RWPE2 (cell line): ENCODE results near the gene GRP.

Experiments
- ATAC-seq: fragments of 200-7000 bp; cut with Tn5 transposase; 3 replicates; pipeline ENCODE4 v1.9.1; 2021; ENCODE audit warnings: low read depth
- DNase-seq: peaks from one replicate; pipeline ENCODE4 v3.0.0-alpha.2; 2020; ENCODE audit warnings: low spot score
- H3K27ac ChIP-seq: fragments of 450-650 bp; 2 replicates; pipeline ENCODE4 v1.5.1; 2017; ENCODE audit warnings: mild to moderate bottlenecking; ENCODE audit not compliant: poor library complexity, severe bottlenecking
- H3K27me3 ChIP-seq: fragments of 250-450 bp; sonication (Bioruptor Pico); 2 replicates; pipeline ENCODE4 v1.5.1; 2021; ENCODE audit warnings: mild to moderate bottlenecking, moderate library complexity; ENCODE audit not compliant: insufficient read depth, poor library complexity, severe bottlenecking
- H3K36me3 ChIP-seq: fragments of 250-450 bp; sonication (Bioruptor Pico); 2 replicates; pipeline ENCODE4 v1.5.1; 2020; ENCODE audit warnings: low read depth, mild to moderate bottlenecking, moderate library complexity
- H3K4me1 ChIP-seq: fragments of 250-450 bp; sonication (Bioruptor Pico); 2 replicates; pipeline ENCODE4 v1.5.1; 2021; ENCODE audit warnings: mild to moderate bottlenecking, moderate library complexity; ENCODE audit not compliant: insufficient read depth, poor library complexity, severe bottlenecking
- H3K4me3 ChIP-seq: fragments of 250-450 bp; sonication (Bioruptor Pico); 2 replicates; pipeline ENCODE4 v1.5.1; 2021; ENCODE audit warnings: mild to moderate bottlenecking, moderate library complexity; ENCODE audit not compliant: severe bottlenecking
- H3K9me3 ChIP-seq: fragments of 250-450 bp; sonication (Bioruptor Pico); 2 replicates; pipeline ENCODE4 v1.5.1; 2021; ENCODE audit warnings: mild to moderate bottlenecking, moderate library complexity; ENCODE audit not compliant: severe bottlenecking
- TF ChIP-seq, protein P1 (sequence below): fragments of 450-650 bp; IDR thresholded peaks from one replicate; pipeline ENCODE4 v1.5.1; 2017; ENCODE audit warnings: mild to moderate bottlenecking, moderate library complexity; ENCODE audit not compliant: poor library complexity, severe bottlenecking

Gene GRP

DNA sequence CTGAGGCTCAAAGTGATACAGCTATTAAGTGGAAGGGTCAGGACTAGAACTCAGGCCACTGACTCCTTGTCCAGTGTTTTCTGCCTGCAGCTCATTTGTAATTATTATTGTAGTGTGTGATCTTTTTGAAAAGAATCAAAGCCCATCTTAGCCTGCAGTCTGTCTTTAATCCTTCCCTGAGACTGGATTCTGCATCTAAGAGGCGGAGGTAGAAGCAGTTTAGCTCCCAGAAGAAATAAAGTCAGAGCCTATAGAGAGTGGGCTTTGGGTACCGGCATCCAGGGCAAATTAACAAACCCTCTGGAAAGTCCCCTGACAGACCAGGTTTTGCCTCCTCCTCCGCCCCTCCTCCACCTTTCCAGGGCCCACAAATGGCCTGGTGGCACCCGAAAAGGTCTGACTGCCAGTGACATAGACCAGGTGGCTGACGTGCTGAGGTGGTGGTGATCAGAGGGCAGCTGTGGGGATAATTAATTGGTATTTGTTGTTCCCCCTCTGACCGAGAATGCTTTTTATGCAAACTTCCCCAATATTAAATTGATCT is 55.5 kb downstream of the GRP start:
- Histone ChIP-seq H3K4me3 (no peak overlapping the region), H3K4me1 (no peaks in the 10 kb centered on the region), H3K27ac (no peak overlapping the region), H3K9me3 (no peaks in the 10 kb centered on the region), H3K27me3 (peaks cover 100% of the 10 kb centered on the region), H3K36me3 (no peaks in the 10 kb centered on the region)
- DNase-seq (no peak), ATAC-seq (no peak)
- TF ChIP-seq, protein P1, sequence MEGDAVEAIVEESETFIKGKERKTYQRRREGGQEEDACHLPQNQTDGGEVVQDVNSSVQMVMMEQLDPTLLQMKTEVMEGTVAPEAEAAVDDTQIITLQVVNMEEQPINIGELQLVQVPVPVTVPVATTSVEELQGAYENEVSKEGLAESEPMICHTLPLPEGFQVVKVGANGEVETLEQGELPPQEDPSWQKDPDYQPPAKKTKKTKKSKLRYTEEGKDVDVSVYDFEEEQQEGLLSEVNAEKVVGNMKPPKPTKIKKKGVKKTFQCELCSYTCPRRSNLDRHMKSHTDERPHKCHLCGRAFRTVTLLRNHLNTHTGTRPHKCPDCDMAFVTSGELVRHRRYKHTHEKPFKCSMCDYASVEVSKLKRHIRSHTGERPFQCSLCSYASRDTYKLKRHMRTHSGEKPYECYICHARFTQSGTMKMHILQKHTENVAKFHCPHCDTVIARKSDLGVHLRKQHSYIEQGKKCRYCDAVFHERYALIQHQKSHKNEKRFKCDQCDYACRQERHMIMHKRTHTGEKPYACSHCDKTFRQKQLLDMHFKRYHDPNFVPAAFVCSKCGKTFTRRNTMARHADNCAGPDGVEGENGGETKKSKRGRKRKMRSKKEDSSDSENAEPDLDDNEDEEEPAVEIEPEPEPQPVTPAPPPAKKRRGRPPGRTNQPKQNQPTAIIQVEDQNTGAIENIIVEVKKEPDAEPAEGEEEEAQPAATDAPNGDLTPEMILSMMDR, result no peak

DNA sequence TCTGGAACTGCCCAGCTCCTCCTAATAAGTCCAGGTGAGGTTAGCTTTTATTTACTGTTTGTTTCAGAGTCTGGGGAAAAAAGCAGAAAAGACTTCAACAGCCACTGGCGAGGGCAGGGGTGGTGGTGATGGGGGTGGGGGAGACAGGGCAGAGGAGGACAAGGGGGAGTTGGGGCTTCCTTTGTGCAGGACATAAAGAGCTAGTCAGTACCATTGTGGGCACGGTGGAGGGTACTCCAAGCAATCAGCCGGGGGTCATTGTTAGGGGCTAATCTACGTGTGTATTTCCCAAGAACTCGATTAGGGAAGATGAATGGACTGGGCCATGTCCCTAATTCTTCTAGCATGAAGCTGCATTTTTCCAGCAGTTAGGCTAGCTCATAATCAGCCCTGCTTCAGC is 56.1 kb downstream of the GRP start:
- peaks cover 100% of the 10 kb centered on the region for H3K27me3 ChIP-seq
- H3K36me3 ChIP-seq, result no peaks in the 10 kb centered on the region
- no peak overlapping the region for H3K4me3 ChIP-seq
- H3K9me3 ChIP-seq, result no peaks in the 10 kb centered on the region
- H3K4me1 ChIP-seq, result no peaks in the 10 kb centered on the region
- TF ChIP-seq, protein P1, result no peak
- H3K27ac ChIP-seq, result no peak overlapping the region
- DNase-seq, result no peak
- ATAC-seq, result no peak

DNA sequence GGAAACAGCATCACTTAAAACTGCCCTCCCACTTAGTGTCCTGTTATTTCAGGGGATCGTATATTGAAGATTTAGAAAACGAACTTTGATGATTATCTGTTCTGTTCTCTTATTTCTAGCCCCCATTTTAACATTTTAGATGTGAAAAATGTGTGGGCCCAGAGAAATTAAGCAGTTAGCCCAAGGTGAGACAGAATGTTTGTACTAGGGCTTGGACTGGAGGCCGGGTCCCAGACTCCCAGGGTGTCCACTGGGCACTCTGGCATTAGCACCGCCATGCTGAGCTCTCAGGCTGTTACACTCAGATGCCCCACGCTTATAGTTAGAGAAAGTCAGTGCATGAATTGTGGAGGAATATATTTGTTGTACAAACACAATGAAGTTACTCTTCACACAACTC is 58.8 kb downstream of the GRP start:
- no peak for ATAC-seq

DNA sequence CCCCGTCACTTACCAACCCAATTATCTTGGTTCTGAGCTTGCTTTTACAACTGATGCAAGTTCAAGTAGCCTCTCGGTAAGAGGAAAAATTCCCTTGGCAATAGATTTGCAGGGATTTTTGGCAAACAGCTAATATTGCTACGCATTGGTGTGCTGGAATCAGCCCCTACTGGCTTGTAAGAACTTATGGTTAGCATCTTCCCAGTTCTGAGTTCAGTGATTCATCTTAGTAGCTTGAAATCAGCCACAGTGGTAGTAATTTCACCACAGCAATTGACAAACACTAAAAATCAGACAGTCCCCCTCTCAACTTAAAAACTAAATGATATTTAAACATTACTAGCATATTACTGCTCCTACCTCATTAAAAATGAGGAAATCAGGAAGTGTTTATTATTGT is 59.2 kb downstream of the GRP start:
- TF ChIP-seq, protein P1, result no peak
- Histone ChIP-seq H3K36me3 (no peaks in the 10 kb centered on the region), H3K9me3 (no peaks in the 10 kb centered on the region), H3K4me1 (no peaks in the 10 kb centered on the region), H3K27ac (no peak overlapping the region), H3K27me3 (peaks cover 71% of the 10 kb centered on the region), H3K4me3 (no peak overlapping the region)
- DNase-seq (no peak), ATAC-seq (no peak)

More for the DNA sequence above, 58.8 kb downstream of the GRP start:
- Histone ChIP-seq H3K4me1 (no peaks in the 10 kb centered on the region), H3K9me3 (no peaks in the 10 kb centered on the region), H3K4me3 (no peak overlapping the region), H3K36me3 (no peaks in the 10 kb centered on the region), H3K27ac (no peak overlapping the region), H3K27me3 (peaks cover 75% of the 10 kb centered on the region)
- no peak for DNase-seq
- TF ChIP-seq, protein P1, result no peak

DNA sequence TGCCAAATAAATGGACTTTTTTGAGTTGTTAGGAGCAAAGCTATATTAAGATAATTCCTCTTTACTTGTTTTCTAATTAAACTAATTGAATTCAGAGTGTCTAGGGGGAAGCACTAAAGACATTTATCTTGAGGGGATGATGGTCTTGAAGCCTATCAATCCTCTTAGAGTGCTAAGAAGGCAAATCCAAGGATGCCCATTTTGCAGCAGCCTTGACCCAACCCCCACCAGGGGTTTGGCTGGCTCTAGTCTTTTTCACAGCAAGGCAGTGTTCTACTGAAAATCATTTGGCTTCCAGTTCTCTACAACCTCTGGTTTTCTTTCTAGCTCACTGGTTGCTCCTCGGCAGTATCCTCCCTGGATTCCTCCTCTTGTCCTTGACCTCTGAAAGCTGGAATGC is 59.8 kb downstream of the GRP start:
- H3K27me3 ChIP-seq, result peaks cover 66% of the 10 kb centered on the region

More for the DNA sequence above, 59.8 kb downstream of the GRP start:
- DNase-seq (no peak), ATAC-seq (no peak)
- Histone ChIP-seq H3K4me1 (no peaks in the 10 kb centered on the region), H3K36me3 (no peaks in the 10 kb centered on the region), H3K4me3 (no peak overlapping the region), H3K9me3 (no peaks in the 10 kb centered on the region), H3K27ac (no peak overlapping the region)
- TF ChIP-seq, protein P1, result no peak
